ENCODE results near the gene CYP46A1.

CYP46A1 gene

DNA sequence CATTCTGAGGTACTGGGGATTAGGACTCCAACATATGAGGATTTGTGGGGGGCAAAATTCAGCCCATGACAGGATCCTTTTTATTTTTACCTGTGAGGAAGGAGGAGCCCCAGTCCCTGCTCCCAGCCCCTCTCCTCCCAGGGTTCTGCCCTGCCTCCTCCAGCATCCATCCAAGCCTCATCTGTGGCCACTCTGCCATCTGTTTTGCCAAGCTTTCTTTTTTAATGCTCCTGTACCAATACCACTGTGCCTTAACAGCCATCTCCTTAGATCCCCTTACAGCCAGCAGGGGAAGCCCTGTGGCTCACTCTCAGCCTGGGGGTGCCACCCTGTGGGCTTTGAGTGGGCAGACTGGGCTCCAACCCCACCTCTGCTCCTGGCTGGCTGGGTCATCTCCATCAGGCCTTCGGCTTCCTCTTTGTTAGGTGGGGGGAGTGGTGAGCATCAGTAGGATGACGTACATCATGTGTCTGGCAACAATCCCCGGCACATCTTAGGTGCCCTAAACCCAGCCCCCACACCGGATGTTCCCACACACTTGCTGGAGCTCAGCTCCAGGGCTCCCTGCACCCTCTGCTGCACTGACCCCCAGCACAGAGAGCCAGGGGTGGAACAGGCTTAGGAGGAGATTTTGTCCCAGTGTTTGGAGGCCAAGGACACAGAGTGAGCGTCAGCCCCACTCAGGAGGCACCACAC lies 40.2 kb downstream of the CYP46A1 start:
- TF ChIP-seq, protein P1, sequence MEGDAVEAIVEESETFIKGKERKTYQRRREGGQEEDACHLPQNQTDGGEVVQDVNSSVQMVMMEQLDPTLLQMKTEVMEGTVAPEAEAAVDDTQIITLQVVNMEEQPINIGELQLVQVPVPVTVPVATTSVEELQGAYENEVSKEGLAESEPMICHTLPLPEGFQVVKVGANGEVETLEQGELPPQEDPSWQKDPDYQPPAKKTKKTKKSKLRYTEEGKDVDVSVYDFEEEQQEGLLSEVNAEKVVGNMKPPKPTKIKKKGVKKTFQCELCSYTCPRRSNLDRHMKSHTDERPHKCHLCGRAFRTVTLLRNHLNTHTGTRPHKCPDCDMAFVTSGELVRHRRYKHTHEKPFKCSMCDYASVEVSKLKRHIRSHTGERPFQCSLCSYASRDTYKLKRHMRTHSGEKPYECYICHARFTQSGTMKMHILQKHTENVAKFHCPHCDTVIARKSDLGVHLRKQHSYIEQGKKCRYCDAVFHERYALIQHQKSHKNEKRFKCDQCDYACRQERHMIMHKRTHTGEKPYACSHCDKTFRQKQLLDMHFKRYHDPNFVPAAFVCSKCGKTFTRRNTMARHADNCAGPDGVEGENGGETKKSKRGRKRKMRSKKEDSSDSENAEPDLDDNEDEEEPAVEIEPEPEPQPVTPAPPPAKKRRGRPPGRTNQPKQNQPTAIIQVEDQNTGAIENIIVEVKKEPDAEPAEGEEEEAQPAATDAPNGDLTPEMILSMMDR (IDR thresholded peaks at IDR 0.05; ENCODE audit: low read depth, low read length), result no peak
- no peak overlapping the region for H3K4me3 ChIP-seq (ENCODE audit: low read depth, low read length)

DNA sequence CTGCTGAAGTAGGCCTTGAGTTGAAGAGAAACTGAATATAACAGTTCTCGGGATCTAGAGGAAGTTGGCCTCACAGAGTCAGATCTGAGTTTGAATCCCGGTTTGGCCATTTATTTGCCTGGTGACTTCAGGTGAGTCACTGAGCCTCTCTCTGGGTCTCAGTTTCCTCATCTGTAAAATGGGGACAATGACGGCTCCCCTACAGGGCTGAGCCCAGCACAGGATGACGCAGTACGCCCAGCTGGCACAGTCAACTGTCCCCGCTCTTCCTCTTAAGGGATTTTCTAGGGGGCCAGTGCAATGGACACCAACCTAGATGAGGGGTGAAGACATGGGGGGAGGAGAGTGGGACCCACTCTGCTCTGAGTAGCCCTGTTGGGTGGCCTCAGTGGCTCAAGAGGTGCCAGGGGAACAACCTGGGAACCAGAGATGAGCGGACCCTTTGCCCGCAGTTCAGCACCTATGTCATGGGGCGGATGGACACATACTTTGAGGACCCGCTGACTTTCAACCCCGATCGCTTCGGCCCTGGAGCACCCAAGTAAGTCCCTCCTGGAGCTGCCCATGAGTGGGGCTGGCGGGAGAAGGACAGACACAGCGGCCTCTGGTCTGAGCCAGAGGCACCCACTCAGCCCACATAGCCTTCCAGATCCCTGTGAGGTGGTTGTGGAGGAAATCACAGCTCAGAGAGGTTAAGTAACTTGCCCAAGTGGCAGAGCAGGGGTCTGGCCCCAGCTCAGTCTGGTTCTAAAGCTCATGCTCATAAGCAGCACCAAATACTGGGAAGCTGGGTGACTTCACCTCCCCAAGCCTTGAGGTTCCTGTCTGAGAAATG lies 41.1 kb downstream of the CYP46A1 start:
- TF ChIP-seq, protein P1 (IDR thresholded peaks at IDR 0.05; ENCODE audit: low read depth, low read length), result no peak
- H3K4me3 ChIP-seq (ENCODE audit: low read depth, low read length), result no peak overlapping the region

DNA sequence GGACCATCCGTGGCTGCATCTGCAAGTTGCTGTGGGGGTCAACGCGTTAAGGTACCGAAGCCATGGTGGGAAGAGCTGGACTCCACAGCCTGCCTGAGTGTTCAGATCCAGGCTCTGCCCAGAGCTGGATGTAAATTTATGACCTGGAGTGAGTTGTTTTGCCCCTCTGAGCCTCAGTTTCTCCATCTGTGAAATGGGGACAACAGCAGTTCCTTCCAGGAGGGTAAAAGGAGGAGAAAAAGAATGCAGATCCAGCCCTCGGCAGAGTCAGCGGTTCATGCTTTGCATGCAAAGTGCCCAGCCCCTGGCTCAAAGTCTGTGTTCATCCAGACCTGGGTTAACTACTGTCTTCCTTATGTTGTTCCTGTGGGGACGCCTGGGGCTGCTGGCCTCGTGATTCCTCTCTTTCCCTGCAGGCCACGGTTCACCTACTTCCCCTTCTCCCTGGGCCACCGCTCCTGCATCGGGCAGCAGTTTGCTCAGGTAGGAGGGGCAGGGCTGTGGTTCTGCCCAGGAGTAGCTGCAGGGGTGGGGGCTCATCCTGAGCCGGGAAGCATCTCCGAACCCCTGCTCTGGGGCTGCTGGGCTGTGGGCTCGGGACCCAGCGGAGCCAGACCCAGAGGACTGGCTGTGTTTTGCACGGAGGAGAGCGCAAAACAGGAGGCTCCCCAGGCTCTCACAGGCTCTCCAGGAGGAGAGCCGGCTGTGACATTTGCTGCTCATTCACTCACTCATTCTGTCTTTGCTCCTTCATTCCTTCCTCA lies 41.9 kb downstream of the CYP46A1 start:
- TF ChIP-seq, protein P1 (IDR thresholded peaks at IDR 0.05; ENCODE audit: low read depth, low read length), result no peak
- H3K4me3 ChIP-seq (ENCODE audit: low read depth, low read length), result no peak overlapping the region

DNA sequence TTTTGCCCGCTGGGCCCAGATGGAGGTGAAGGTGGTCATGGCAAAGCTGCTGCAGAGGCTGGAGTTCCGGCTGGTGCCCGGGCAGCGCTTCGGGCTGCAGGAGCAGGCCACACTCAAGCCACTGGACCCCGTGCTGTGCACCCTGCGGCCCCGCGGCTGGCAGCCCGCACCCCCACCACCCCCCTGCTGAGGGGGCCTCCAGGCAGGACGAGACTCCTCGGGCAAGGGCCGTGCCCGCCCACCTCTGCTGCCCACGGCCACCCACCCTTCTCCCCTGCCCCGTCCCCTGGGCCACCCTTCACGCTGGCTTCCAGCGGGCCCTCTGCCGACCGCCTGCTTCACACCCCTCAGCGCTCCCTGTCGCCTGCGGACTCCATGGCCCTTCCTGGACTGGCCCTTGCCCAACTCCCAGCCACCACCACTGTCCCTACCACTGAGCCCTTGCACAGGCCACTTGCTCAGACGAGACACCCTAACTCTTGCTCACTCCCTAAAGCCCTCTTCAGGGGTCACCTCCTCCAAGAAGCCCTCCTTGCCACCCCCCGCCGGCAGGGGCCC lies 42.5 kb downstream of the CYP46A1 start:
- TF ChIP-seq, protein P1 (IDR thresholded peaks at IDR 0.05; ENCODE audit: low read depth, low read length), result no peak

DNA sequence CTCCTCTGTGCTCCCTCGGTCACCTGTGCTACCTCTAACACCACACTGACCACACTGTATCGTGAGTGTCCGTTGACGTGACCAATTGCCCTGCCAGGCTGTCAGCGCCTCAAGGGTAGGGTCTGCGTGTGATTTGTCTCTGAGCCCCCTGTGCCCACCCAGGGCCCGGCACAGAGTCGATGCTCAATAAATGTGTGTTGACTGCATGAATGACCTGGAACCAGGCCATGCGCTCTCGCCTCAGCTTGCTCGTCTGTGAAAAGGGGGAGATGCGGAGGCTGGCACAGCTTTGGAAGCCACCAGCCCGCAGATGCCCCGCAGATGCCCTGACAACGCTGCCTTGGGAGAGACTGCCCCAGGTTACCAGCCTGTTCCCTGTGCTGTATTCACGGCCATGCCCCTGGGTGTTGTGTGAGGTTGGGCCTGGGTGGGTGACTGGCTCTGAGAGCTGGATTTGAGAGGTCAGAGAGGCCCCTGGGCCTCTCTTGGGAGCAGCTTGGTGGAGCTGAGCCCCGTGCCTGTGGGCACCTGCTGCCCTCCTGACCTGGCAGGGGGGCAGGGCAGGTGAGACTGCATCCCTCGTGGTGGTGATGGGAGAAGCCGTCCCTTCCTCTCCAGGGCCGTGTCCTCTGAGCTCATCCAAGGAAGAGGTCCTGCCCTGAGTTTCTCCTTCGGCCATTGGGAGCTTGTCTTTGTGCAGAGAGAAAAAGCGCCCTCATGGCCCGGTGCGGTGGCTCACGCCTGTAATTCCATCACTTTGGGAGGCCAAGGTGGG lies 43.2 kb downstream of the CYP46A1 start:
- no peak overlapping the region for H3K4me3 ChIP-seq (ENCODE audit: low read depth, low read length)
- TF ChIP-seq, protein P1 (IDR thresholded peaks at IDR 0.05; ENCODE audit: low read depth, low read length), result no peak

More for the DNA sequence above, 42.5 kb downstream of the CYP46A1 start:
- H3K4me3 ChIP-seq (ENCODE audit: low read depth, low read length), result no peak overlapping the region

DNA sequence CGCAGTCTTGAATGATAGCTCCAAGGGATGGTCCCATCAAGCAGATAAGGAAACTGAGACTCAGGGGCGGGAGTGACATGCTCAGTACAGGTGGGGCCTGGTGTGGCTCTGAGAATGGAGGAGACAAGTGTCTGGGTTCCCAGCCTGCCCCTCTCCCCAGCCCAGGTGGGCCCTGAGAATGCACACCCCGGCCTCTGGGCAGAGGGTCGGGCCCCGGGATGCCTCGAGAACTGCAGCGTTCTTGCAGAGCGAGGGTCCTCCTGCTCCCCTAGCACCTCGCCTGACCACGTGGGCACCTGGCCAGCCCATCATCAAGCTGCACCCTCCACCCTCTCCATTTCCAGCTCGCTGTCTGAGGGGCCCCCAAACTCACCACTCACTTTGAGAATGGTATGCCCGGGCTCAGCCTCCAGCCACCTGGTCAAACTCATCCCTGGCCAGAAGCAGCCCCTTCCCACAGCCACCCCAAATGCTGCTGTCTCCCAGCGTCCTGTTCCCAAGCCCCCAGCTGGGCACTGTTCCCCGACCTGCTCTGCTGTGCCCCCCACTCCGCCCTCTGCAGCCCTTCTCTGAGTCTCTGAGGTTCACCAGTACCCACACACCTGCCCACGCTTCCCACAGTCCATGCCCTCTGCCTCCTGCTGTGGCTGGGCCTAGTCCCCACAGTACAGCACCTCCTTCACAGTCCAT lies 44.3 kb downstream of the CYP46A1 start:
- TF ChIP-seq, protein P1 (IDR thresholded peaks at IDR 0.05; ENCODE audit: low read depth, low read length), result no peak
- no peak overlapping the region for H3K4me3 ChIP-seq (ENCODE audit: low read depth, low read length)

All from WI38 (cell line).